Activated naive CD4-positive, alpha-beta T cell treated with anti-CD3 and anti-CD28 coated beads for 36 hours (primary cell): ENCODE results near the gene LIMS2. TPM values are rescaled to one million over a fixed set of nuclear protein-coding genes. Genes with fewer than 3 reads are reported as not detected.

Experiments
- CTCF ChIA-PET: fragments of 350-600 bp; sonication (Branson Sonifier 250); formaldehyde crosslinking; loops from one replicate; lab custom pipeline; 2021; ENCODE audit warnings: antibody characterized with exemption; lab: Charles Lee
- DNase-seq: peaks from one replicate; pipeline ENCODE4 v3.0.0-alpha.2; 2020
- H3K27ac Mint-ChIP-seq: one replicate; pipeline ENCODE4 v1.8.0; 2021; ENCODE audit warnings: mild to moderate bottlenecking, mixed read lengths
- H3K27me3 Mint-ChIP-seq: one replicate; pipeline ENCODE4 v1.8.0; 2021; ENCODE audit warnings: low read depth, mixed read lengths
- H3K36me3 Mint-ChIP-seq: one replicate; pipeline ENCODE4 v1.8.0; 2021; ENCODE audit warnings: low read depth, mixed read lengths
- H3K4me1 Mint-ChIP-seq: one replicate; pipeline ENCODE4 v1.8.0; 2021; ENCODE audit warnings: low read depth, mixed read lengths
- H3K4me3 Mint-ChIP-seq: one replicate; pipeline ENCODE4 v1.8.0; 2021; ENCODE audit warnings: mild to moderate bottlenecking, moderate library complexity, mixed read lengths
- H3K9me3 Mint-ChIP-seq: one replicate; pipeline ENCODE4 v1.8.0; 2021; ENCODE audit warnings: mixed read lengths
- intact Hi-C: fragments of 100-400 bp; cut with micrococcal nuclease; formaldehyde crosslinking; loops from one replicate; pipeline ENCODE4 v1.15.1; 2023
- total RNA-seq, 2 experiments: library from RNA; stranded (reverse); gene quantifications; one replicate each; pipeline ENCODE4 v1.2.3, GENCODE V29; 2021

LIMS2 gene
- total RNA-seq, 2 experiments from 2014 or later = 14.6 to 15.5 TPM

- peaks cover 22% of the 10 kb centered on the region for H3K4me1 Mint-ChIP-seq
- H3K27ac Mint-ChIP-seq = no peak overlapping the region
- intact Hi-C loops = no loop called here
- no peak for DNase-seq
- CTCF ChIA-PET = interaction anchor here (0.6 kb wide), 1 partner anchor 107 kb away, joined by 4 read pairs; no protein-coding TSS in a partner anchor
- no peak overlapping the region for H3K4me3 Mint-ChIP-seq
- peaks cover 35% of the 10 kb centered on the region for H3K36me3 Mint-ChIP-seq
- H3K9me3 Mint-ChIP-seq = no peaks in the 10 kb centered on the region
- H3K27me3 Mint-ChIP-seq = no peaks in the 10 kb centered on the region
These were observed 32.7 kb upstream of the LIMS2 start for GRCh38 chr2:127707890-127708648.

GRCh38 chr2:127706215-127706990 is 31.1 kb upstream of the LIMS2 start:
- DNase-seq = no peak
- CTCF ChIA-PET = no interaction called here
- no peak overlapping the region for H3K27ac Mint-ChIP-seq
- no peaks in the 10 kb centered on the region for H3K9me3 Mint-ChIP-seq
- H3K4me1 Mint-ChIP-seq = peaks cover 32% of the 10 kb centered on the region
- H3K36me3 Mint-ChIP-seq = peaks cover 44% of the 10 kb centered on the region
- no peaks in the 10 kb centered on the region for H3K27me3 Mint-ChIP-seq
- intact Hi-C loops = no loop called here
- no peak overlapping the region for H3K4me3 Mint-ChIP-seq

GRCh38 chr2:127705391-127706065 is 30.2 kb upstream of the LIMS2 start:
- H3K9me3 Mint-ChIP-seq = no peaks in the 10 kb centered on the region
- H3K27ac Mint-ChIP-seq = no peak overlapping the region
- intact Hi-C loops = no loop called here
- H3K36me3 Mint-ChIP-seq = peaks cover 41% of the 10 kb centered on the region
- DNase-seq = no peak
- H3K4me3 Mint-ChIP-seq = no peak overlapping the region
- H3K27me3 Mint-ChIP-seq = no peaks in the 10 kb centered on the region
- peaks cover 35% of the 10 kb centered on the region for H3K4me1 Mint-ChIP-seq
- CTCF ChIA-PET = no interaction called here

GRCh38 chr2:127704641-127705390 is 29.5 kb upstream of the LIMS2 start:
- no peak overlapping the region for H3K27ac Mint-ChIP-seq
- CTCF ChIA-PET = interaction anchor here (0.8 to 0.9 kb wide), 4 partner anchors 9 to 114 kb away, joined by 3 to 5 read pairs (median 3); no protein-coding TSS in a partner anchor
- intact Hi-C loops = loop anchor here (5.0 kb wide), 2 partner anchors 293 to 623 kb away; no protein-coding TSS in a partner anchor
- no peaks in the 10 kb centered on the region for H3K27me3 Mint-ChIP-seq
- peaks cover 41% of the 10 kb centered on the region for H3K36me3 Mint-ChIP-seq
- H3K4me3 Mint-ChIP-seq = no peak overlapping the region
- no peak for DNase-seq
- H3K4me1 Mint-ChIP-seq = peaks cover 40% of the 10 kb centered on the region
- no peaks in the 10 kb centered on the region for H3K9me3 Mint-ChIP-seq

- peaks cover 37% of the 10 kb centered on the region for H3K36me3 Mint-ChIP-seq
- no peak for DNase-seq
- intact Hi-C loops = loop anchor here (2.0 to 5.0 kb wide), 4 partner anchors 46 to 621 kb away; no protein-coding TSS in a partner anchor
- no peak overlapping the region for H3K27ac Mint-ChIP-seq
- peaks cover 40% of the 10 kb centered on the region for H3K4me1 Mint-ChIP-seq
- H3K4me3 Mint-ChIP-seq = no peak overlapping the region
- no peaks in the 10 kb centered on the region for H3K9me3 Mint-ChIP-seq
- CTCF ChIA-PET = interaction anchor here (1.0 to 1.4 kb wide), 2 partner anchors 11 to 108 kb away, joined by 3 read pairs; partner anchors contain the start of gene WDR33
- no peaks in the 10 kb centered on the region for H3K27me3 Mint-ChIP-seq
These were observed 28.0 kb upstream of the LIMS2 start for GRCh38 chr2:127703282-127703681.

- intact Hi-C loops = loop anchor here (1.0 to 5.0 kb wide), 6 partner anchors 46 to 620 kb away; partner anchors contain the start of gene UGGT1
- peak overlapping the region; percentile 86 for H3K27ac Mint-ChIP-seq
- H3K36me3 Mint-ChIP-seq = peaks cover 34% of the 10 kb centered on the region
- DNase-seq = no peak
- CTCF ChIA-PET = interaction anchor here (0.6 to 1.4 kb wide), 7 partner anchors 10 to 223 kb away, joined by 3 read pairs; partner anchors contain the start of gene WDR33
- no peaks in the 10 kb centered on the region for H3K9me3 Mint-ChIP-seq
- peaks cover 40% of the 10 kb centered on the region for H3K4me1 Mint-ChIP-seq
- no peaks in the 10 kb centered on the region for H3K27me3 Mint-ChIP-seq
- peak overlapping the region; percentile 76 for H3K4me3 Mint-ChIP-seq
These were observed 27.2 kb upstream of the LIMS2 start for GRCh38 chr2:127702395-127703009.

GRCh38 chr2:127701651-127702394 is 26.5 kb upstream of the LIMS2 start:
- intact Hi-C loops = loop anchor here (1.0 to 5.0 kb wide), 11 partner anchors 47 to 620 kb away; partner anchors contain the start of genes HS6ST1, IWS1, POLR2D and UGGT1
- peak overlapping the region; percentile 86 for H3K27ac Mint-ChIP-seq
- H3K4me3 Mint-ChIP-seq = peak overlapping the region; percentile 88
- H3K27me3 Mint-ChIP-seq = no peaks in the 10 kb centered on the region
- H3K36me3 Mint-ChIP-seq = peaks cover 33% of the 10 kb centered on the region
- DNase-seq = peak; percentile 81
- peaks cover 40% of the 10 kb centered on the region for H3K4me1 Mint-ChIP-seq
- no peaks in the 10 kb centered on the region for H3K9me3 Mint-ChIP-seq
- CTCF ChIA-PET = interaction anchor here (0.6 to 1.4 kb wide), 6 partner anchors 12 to 223 kb away, joined by 3 read pairs; partner anchors contain the start of gene WDR33

GRCh38 chr2:127701193-127701650 is 25.9 kb upstream of the LIMS2 start, which contains the start of gene SFT2D3:
Gene SFT2D3, plus strand, starts transcription at chr2:127701497. Its CDS starts 32 bp downstream, at chr2:127701529.
- peak; percentile 94 for DNase-seq
- Mint-ChIP-seq H3K9me3 (no peaks in the 10 kb centered on the region), H3K36me3 (peaks cover 28% of the 10 kb centered on the region), H3K27me3 (no peaks in the 10 kb centered on the region), H3K27ac (peak within 1 kb of the TSS; percentile 95), H3K4me3 (peak within 1 kb of the TSS; percentile 88), H3K4me1 (peaks cover 38% of the 10 kb centered on the region)
- CTCF ChIA-PET = no interaction called here
- intact Hi-C loops = loop anchor here (1.0 to 5.0 kb wide), 7 partner anchors 61 to 619 kb away; partner anchors contain the start of genes HS6ST1, IWS1, POLR2D and WDR33

- no peaks in the 10 kb centered on the region for H3K9me3 Mint-ChIP-seq
- peak; percentile 6 for DNase-seq
- H3K4me1 Mint-ChIP-seq = peaks cover 38% of the 10 kb centered on the region
- H3K4me3 Mint-ChIP-seq = peak overlapping the region; percentile 88
- H3K36me3 Mint-ChIP-seq = peaks cover 27% of the 10 kb centered on the region
- H3K27me3 Mint-ChIP-seq = no peaks in the 10 kb centered on the region
- CTCF ChIA-PET = no interaction called here
- peak overlapping the region; percentile 95 for H3K27ac Mint-ChIP-seq
- intact Hi-C loops = loop anchor here (1.0 to 5.0 kb wide), 7 partner anchors 60 to 618 kb away; partner anchors contain the start of genes HS6ST1, IWS1, POLR2D and WDR33
These were observed 25.3 kb upstream of the LIMS2 start for GRCh38 chr2:127700527-127701192.
